Prostate gland (tissue), 2 donors: ENCODE results near the gene KRT7. TPM values are rescaled to one million over a fixed set of nuclear protein-coding genes. Genes with fewer than 3 reads are reported as not detected.

ENCODE experiments used
- DNase-seq: peaks from one replicate; pipeline ENCODE4 v3.0.0-alpha.2; 2019; ENCODE audit warnings: low spot score
- H3K27ac ChIP-seq, 2 donors: fragments of 200-600 bp; sonication (generic); 2 replicates each; pipeline ENCODE4 v1.5.1; 2017 to 2019
- H3K27me3 ChIP-seq: fragments of 200-600 bp; sonication (generic); replicated peaks from 2 replicates; pipeline ENCODE4 v1.5.1; 2019; ENCODE audit not compliant: insufficient read depth
- H3K36me3 ChIP-seq, 2 donors: fragments of 200-600 bp; sonication (generic); 1 replicate in 1 of 2; 2 replicates in 1 of 2; pipeline versions ENCODE4 v1.5.1 to v1.8.1; 2017 to 2019
- H3K4me1 ChIP-seq: fragments of 200-600 bp; sonication (generic); replicated peaks from 2 replicates; pipeline ENCODE4 v1.5.1; 2019
- H3K4me3 ChIP-seq, 2 donors: fragments of 200-600 bp; sonication (generic); 2 replicates each; pipeline ENCODE4 v1.5.1; 2017 to 2019
- H3K9me3 ChIP-seq: fragments of 200-600 bp; sonication (generic); 2 replicates; pipeline ENCODE4 v1.5.1; 2017
- POLR2A ChIP-seq: fragments of 450-650 bp; IDR thresholded peaks from one replicate; pipeline ENCODE4 v1.6.1; 2016; ENCODE audit warnings: antibody characterized with exemption, mild to moderate bottlenecking
- POLR2AphosphoS5 ChIP-seq: sonication (generic); formaldehyde crosslinking; IDR thresholded peaks from one replicate; pipeline ENCODE4 v1.6.1; 2017; ENCODE audit warnings: antibody characterized with exemption
- WGBS: methylation state at CpG from one replicate; pipeline ENCODE4 v1.1.5; 2018; 5-methylcytosine and 5-hydroxymethylcytosine counted together
- intact Hi-C: fragments of 100-400 bp; cut with DNase I; formaldehyde crosslinking; loops from one replicate; pipeline ENCODE4 v1.14.2; 2022
- total RNA-seq, 2 donors: library from RNA; depleted of rRNA; stranded (reverse); fragments of >200 nt; gene quantifications; one replicate each; pipeline ENCODE4 v1.1.0, GENCODE V29; 2016
- TF ChIP-seq, protein P1 (sequence below), 4 experiments: fragments of 200-600 bp in 2 of 4; fragments of 450-650 bp in 2 of 4; sonication (generic) in 2 of 4; IDR thresholded peaks; 1 replicate in 3 of 4; 2 replicates in 1 of 4; pipeline ENCODE4 v1.5.1; 2016 to 2019; ENCODE audit warnings: antibody characterized with exemption in 4 of 4, mild to moderate bottlenecking in 2 of 4, moderate library complexity in 2 of 4

The KRT7 gene
- total RNA-seq, 2 donors from 2014 or later, result 53.1 to 151 TPM

DNA sequence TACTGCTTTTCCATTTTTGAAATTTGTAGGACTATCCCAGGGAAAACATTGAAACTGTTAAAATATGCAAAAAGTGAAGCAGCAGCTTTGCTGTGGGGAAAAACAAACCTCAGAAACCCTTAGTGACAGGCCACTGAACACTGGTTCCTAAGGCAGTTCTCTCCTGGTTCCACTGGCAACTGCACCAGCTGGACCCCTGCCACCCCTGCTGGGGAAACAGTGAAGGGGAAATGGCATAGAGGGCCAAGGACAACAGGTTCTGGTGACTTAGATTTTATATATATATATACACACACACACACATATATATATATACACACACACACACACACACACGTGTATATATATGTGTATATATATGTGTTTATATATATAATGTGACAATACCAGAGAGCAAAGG lies 16.2 kb upstream of the KRT7 start:
- Histone ChIP-seq H3K27ac (peak overlapping the region; percentile 71 to 77), H3K4me3 (no peak overlapping the region), H3K9me3 (no peaks in the 10 kb centered on the region), H3K36me3 (no peaks in the 10 kb centered on the region), H3K4me1 (peaks cover 13% of the 10 kb centered on the region), H3K27me3 (no peaks in the 10 kb centered on the region)
- WGBS, result 13% methylated on average over 1 of the region's 1 CpG
- intact Hi-C loops, result loop anchor here (5.0 kb wide), 1 partner anchor 110 kb away; no protein-coding TSS in a partner anchor
- no peak for TF ChIP-seq POLR2AphosphoS5
- TF ChIP-seq, protein P1, sequence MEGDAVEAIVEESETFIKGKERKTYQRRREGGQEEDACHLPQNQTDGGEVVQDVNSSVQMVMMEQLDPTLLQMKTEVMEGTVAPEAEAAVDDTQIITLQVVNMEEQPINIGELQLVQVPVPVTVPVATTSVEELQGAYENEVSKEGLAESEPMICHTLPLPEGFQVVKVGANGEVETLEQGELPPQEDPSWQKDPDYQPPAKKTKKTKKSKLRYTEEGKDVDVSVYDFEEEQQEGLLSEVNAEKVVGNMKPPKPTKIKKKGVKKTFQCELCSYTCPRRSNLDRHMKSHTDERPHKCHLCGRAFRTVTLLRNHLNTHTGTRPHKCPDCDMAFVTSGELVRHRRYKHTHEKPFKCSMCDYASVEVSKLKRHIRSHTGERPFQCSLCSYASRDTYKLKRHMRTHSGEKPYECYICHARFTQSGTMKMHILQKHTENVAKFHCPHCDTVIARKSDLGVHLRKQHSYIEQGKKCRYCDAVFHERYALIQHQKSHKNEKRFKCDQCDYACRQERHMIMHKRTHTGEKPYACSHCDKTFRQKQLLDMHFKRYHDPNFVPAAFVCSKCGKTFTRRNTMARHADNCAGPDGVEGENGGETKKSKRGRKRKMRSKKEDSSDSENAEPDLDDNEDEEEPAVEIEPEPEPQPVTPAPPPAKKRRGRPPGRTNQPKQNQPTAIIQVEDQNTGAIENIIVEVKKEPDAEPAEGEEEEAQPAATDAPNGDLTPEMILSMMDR (IDR thresholded peaks at IDR 0.05), result peak in 1 of 4 experiments; percentile 49
- no peak for TF ChIP-seq POLR2A
- peak; percentile 74 for DNase-seq

DNA sequence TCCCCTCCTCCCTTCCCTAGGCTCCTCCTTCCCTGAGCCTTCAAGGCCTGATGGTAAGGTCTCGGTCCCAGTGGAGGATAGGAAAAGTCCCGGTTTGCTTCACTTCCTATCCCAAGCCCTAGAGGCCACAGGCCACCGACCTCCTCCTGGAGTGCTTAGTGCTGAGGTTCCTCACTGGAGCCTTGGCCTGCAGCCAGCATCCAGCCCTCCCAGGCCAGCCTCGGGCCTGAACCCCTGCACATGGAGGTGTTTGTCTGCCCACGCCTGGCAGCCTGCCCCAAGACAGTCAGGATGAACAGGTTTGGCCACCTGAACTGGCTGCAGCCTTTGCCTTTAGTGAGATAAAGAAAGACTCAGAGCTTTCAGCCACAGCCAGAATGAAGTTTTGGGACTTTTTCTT lies 15.8 kb upstream of the KRT7 start:
- no peaks in the 10 kb centered on the region for H3K9me3 ChIP-seq
- 19% methylated on average over 5 of the region's 5 CpGs for WGBS

DNA sequence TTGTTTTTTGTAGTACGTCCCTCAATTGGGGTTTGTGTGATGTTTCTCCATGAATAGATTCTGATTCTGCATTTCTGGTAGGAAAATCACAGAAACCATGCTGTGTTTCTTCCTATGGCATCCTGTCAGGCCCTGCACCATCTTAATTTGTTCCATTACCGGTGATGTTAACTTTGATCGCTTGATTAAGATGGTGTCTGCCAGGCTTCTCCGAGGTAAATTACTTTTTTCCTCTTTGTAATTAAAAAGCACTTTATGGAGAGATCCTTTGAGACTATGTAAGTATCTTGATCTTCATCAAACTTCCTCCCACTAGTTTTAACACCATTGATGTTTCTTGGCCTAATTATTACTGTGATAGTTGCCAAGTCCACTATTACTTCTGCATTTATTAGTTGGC lies 15.0 kb upstream of the KRT7 start:
- Histone ChIP-seq H3K4me1 (peaks cover 13% of the 10 kb centered on the region), H3K27me3 (no peaks in the 10 kb centered on the region), H3K36me3 (no peaks in the 10 kb centered on the region), H3K9me3 (no peaks in the 10 kb centered on the region), H3K27ac (peak overlapping the region; percentile 71 to 77), H3K4me3 (no peak overlapping the region)
- TF ChIP-seq POLR2AphosphoS5 (no peak), POLR2A (no peak)
- TF ChIP-seq, protein P1 (IDR thresholded peaks at IDR 0.05), result no peak
- 39% methylated on average over 4 of the region's 4 CpGs for WGBS
- intact Hi-C loops, result loop anchor here (5.0 kb wide), 1 partner anchor 109 kb away; no protein-coding TSS in a partner anchor
- DNase-seq, result no peak

More for the DNA sequence above, 15.8 kb upstream of the KRT7 start:
- H3K36me3 ChIP-seq, result no peaks in the 10 kb centered on the region
- TF ChIP-seq POLR2A, result no peak
- TF ChIP-seq, protein P1 (IDR thresholded peaks at IDR 0.05), result no peak
- peak; percentile 92 for TF ChIP-seq POLR2AphosphoS5
- peaks cover 13% of the 10 kb centered on the region for H3K4me1 ChIP-seq
- peak overlapping the region; percentile 71 to 77 for H3K27ac ChIP-seq
- DNase-seq, result peak; percentile 91
- intact Hi-C loops, result loop anchor here (5.0 kb wide), 1 partner anchor 110 kb away; no protein-coding TSS in a partner anchor
- H3K4me3 ChIP-seq, result no peak overlapping the region
- H3K27me3 ChIP-seq, result no peaks in the 10 kb centered on the region

DNA sequence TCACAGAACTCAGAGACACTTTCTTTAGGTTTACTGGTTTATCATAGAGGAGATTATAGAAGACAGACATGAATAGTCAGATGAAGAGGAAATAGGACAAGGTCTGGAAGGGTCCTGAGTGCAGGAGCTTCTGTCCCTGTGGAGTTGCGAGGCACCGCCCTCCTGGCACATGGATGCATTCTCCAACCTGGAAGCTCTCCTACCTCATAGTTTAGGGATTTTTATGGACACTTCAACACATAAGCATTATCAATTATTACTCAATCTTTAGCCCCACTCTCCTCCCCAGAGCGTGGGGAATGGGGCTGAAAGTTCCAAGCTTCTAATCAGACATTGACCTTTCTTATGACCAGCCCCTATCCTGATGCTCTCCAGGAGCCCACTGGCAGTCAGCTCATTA lies 12.6 kb upstream of the KRT7 start:
- peaks cover 13% of the 10 kb centered on the region for H3K4me1 ChIP-seq
- intact Hi-C loops, result no loop called here
- WGBS, result 93% methylated on average over 3 of the region's 3 CpGs
- no peak for DNase-seq
- TF ChIP-seq POLR2A (no peak), POLR2AphosphoS5 (no peak)
- TF ChIP-seq, protein P1 (IDR thresholded peaks at IDR 0.05), result no peak
- H3K27ac ChIP-seq, result no peak overlapping the region
- no peaks in the 10 kb centered on the region for H3K27me3 ChIP-seq
- no peaks in the 10 kb centered on the region for H3K36me3 ChIP-seq
- no peak overlapping the region for H3K4me3 ChIP-seq
- no peaks in the 10 kb centered on the region for H3K9me3 ChIP-seq

DNA sequence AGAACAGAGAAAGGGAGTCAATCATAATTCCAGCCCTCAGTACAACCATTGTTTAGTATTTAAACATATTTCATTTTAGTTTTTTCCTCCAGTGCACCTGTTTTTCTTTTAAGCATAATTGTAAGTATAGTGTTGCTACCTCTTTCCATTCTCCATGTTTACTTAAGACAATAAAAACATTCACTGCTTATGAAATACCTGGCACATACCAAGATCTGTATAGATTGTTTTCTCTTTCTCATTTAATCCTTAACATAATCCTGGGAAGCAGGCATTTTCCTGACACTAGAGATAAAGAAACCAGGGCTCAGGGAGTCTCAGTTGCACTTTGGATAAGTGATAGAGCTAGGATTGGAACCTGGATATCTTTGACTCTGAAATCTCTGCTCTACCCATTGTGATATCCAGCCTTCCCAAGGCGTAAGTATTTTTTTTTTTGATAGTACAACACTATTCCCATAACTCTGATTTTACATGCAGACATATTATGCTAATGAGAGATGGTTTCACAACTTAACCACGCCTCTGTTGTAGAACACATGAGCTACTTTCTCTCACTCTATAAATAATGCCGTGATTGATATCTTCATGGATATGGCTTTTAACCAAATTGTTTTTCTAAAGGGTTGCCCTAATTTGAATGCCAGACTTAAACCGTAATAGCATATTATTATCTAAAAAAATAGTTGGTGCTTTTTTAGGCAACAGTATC lies 11.8 kb upstream of the KRT7 start:
- H3K9me3 ChIP-seq, result no peaks in the 10 kb centered on the region
- no peaks in the 10 kb centered on the region for H3K36me3 ChIP-seq
- H3K27me3 ChIP-seq, result no peaks in the 10 kb centered on the region
- peaks cover 8% of the 10 kb centered on the region for H3K4me1 ChIP-seq
- DNase-seq, result no peak
- no peak overlapping the region for H3K4me3 ChIP-seq
- TF ChIP-seq POLR2A (no peak), POLR2AphosphoS5 (no peak)
- TF ChIP-seq, protein P1 (IDR thresholded peaks at IDR 0.05), result no peak
- intact Hi-C loops, result no loop called here
- WGBS, result 57% methylated on average over 4 of the region's 4 CpGs
- H3K27ac ChIP-seq, result no peak overlapping the region
